CD4-positive, alpha-beta T cell treated with Interleukin-21 for 1 hour (primary cell): Measurements from ENCODE around the gene MRPS23.

Experiments
- DNase-seq: peaks from one replicate; pipeline ENCODE4 v3.0.0-alpha.2; 2020

Gene MRPS23

DNA sequence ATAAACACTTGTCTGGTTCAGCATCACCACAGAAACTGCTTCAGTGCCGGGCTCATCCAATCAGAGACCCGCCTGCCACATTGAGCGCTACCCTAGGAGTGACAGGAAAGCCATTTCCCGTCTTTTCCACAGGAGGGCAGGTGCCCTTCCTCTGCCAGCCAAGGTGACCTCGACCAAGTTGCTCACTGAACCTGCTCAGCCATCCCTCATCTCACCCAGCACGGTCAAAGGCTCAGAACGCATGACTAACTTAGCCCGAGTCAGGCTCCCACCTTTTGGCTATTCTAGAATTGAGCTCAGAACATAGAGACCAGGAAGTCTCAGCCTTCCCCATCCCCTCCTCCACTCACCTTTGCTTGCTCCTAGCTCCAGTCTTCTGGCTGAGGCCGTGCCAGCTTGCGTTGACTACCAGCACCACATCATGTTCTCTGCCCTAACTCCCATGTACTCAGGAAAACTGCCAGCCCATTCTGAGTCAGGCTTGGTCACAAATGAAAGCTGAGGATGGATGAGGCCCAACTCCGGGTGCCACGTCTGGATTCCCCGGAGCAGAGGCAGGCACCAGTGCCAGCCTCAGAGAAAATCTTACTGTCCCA is 15.6 kb downstream of the MRPS23 start:
- DNase-seq: no peak

DNA sequence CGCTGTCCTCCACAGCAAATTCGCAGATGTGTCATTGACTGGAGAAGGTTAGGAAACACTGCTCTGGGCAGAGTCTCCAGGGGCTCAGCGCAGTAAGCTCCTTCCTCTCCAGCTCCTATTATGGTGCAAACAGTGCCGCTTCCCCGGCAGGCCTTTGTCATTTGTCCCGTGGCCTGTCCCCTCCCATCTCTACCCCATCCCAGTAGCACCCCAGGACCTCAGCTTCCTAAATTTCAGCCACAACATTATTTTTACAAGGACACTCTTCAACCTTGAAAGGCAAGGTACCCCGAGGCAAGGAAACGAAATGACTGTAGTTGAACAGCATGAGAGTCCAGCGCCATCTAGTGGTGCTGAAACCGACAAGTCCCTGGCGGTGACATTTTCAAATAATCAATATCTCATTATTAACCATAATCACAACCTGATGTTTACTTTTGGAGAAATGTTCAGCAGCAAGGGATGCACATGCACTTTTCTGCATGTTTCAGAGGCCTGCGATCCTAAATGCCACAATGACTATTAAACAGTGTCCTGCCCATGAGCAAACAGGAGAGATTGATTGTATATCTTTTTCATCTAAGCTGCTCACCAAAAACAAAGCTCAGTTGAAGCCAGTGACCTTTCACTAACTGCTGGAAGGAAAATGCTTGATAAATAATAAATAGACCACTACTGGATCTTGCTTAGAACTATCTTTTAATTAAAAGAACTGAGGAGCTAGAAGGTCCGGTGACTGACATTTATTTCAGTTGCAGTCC is 16.5 kb downstream of the MRPS23 start:
- peak; percentile 66 for DNase-seq

DNA sequence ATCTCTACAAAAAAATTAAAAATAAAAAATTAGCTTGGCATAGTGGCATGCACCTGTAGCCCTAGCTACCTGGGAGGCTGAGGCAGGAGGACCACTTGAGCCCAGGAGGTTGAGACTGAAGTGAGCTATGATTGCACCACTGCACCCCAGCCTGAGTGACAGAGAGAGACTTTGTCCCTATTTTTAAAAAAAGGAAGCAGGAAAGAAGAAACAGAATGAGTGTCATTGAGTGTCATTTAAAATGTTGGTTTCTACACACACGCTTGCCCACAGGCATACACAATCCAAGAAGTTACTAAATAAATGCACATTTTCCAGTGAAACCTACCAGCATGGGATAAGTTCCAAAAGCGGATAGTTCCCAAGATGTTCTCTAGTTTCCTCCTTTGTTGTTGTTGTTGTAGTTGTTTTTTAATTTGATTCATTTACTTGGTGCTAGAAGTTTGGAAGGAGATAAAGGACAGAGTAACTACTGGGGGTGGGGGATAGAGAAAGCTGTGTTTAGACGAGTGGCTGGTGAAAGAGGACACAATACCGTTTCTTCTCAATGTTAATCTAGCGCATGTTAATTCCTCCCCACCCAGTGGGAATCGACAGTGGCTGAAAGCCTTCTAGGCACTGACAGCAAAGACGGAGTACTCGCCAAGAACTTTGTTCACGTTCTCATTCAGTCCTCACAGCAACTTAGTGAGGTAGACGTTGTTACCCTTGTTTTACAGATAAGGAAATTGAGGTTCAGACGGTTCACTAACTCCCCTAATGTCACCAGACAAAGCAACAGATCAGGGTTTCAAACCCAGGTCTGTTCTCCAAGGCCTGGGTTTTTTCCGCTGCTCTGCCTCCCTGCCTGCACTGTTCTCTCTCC is 17.3 kb downstream of the MRPS23 start:
- DNase-seq: no peak

DNA sequence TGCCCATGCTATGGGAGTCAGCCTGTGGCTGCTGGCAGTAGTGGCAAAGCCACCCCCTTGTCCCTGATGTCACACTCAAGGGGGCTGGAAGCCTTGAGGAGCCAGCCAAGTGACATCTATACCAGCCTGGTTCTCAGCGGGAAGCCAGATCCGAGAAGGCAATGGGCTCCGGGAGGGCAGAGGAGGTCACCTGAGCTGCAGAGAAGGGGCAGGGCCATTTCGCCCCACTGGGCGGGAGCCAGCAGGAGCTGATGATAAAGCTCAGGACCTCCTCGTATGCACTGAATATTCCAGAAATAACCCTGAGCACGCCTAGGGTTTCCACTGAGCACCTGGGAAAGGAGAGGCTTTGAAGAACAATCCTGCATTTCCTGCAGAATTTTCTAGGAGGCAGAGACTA is 19.0 kb downstream of the MRPS23 start:
- no peak for DNase-seq

DNA sequence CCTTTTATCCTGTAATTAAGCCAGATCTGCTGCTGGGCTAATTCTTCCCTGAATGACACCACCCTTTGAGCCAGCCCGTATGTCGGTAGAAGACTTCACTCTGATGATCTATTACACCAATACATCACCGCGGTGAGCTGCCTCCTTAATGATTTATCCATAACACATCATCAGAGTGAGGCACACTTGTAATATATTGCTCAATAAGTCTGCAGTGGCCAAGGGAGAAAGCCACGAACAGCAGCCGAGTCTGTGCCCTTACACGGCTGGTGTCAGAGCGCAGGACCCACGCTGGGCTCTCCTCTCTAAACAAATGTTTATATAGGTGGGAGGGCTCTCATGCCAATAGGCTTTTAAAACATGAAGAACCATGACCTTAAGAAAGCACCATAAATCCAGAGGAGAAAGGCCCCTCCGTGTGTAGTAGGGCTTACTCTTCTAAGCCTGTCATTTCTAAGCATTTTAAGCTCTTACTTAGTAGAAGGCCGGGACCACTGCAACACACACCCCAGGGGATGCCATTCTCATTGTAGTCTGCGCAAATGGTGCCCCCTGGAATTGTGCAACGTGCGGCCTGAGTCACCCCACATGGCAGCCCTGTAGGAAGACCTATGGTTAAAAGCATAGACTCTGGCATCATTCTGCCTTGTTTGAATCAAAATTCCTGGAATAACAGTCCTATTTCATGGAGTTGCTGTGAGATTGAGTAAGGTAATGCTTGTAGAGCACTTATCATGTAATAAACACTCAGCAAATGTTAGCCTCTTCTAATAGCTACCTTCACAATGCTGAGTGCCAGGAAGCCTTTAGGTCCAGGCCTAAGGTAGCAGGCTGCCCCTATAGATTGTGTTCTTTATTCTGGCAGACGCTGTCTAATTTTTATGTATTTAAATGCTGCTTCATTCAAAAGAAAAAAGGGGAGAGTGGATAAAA is 26.1 kb downstream of the MRPS23 start:
- DNase-seq: no peak

DNA sequence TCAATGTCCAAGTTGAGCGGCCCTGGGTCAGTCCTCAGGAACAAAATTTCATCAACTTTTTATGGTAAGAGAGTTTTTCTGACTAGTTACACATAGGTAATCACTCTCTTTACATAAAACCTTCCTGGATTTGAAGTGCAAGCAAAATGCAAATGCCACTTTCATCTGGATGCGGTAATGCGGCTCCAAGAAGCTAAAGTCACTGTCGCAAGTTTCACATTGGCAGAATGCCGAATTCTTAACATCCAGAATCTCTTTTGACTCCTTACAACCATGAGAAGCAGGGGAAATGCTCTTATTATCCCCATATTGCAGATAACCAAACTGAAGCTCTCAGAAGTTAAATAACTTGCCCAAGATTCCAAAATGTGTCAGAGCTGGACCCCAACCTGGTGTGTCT is 30.0 kb downstream of the MRPS23 start:
- DNase-seq: no peak

DNA sequence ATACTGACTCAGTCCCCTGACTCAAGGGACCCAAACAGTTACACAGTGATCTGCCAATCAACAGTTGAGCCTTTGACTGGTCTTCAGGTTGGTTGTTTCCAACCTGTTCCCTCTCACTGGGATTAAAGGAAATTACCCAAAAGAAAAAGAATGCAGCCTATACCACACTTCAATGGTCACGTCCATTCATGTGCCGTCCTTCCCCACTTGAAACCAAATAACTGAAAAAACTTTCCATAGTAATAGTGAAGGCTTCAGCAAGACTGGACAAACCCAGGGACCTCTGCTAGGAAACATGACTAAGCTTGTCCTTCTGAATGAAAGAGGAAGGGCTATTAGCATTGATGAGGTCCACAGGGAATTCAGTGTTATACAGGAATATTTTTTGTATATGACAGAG is 30.6 kb downstream of the MRPS23 start:
- no peak for DNase-seq

DNA sequence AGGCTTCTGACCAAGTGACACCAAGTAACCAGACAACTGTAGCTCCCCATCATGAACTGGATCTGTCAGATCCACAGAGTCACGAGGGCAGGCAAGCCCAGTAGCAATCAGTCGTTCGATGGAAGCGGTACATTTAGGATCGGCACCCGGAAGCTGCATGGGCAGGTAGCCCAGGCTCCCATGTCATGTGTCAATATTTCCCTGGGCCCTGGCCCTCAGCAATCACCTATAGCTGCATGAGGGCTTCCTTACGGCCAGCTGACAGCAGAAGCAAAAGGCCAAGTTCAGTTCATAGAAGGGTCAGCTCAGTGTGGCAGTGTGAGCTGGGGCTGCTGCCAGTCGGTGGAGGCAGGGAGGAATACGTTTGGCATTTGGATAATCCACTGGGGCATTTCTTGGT is 31.8 kb downstream of the MRPS23 start:
- DNase-seq: no peak

DNA sequence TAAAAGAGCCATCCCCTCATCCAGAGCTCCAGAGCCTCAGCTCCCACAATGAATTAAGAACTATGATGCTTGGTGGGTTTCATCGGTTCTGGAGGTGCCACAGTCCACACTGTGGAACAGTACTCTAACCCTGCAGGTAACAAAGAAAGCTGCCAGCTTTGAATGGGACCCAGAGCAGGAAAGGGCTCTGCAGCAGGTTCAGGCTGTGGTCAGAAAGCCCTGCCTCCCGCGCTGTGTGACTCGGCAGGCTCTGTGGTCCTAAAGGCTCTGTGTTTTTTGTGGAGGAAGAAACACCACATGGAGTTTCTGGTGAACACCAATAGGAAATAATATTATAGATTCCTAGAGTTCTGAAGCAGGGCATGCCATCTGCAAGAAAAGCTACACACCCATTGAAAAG is 32.5 kb downstream of the MRPS23 start:
- DNase-seq: no peak

DNA sequence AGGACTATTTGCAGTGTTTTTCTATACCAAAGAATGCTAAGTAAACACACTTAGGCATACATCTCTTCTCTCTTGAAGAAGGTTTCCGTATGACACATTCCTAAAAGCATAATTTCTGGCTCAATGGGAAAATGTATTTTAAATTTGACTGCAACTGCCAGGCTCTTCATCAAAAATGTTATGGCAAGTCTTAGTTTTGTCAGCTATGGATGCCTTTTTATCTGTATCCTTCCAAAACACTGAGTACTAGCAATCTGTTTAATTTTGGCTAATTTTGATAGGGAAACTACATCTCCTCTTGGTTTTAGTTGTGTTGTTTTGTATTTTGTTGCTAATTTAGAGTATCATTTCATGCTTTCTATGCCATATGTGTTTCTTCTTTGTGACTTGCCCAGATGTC is 35.4 kb downstream of the MRPS23 start:
- DNase-seq: no peak

DNA sequence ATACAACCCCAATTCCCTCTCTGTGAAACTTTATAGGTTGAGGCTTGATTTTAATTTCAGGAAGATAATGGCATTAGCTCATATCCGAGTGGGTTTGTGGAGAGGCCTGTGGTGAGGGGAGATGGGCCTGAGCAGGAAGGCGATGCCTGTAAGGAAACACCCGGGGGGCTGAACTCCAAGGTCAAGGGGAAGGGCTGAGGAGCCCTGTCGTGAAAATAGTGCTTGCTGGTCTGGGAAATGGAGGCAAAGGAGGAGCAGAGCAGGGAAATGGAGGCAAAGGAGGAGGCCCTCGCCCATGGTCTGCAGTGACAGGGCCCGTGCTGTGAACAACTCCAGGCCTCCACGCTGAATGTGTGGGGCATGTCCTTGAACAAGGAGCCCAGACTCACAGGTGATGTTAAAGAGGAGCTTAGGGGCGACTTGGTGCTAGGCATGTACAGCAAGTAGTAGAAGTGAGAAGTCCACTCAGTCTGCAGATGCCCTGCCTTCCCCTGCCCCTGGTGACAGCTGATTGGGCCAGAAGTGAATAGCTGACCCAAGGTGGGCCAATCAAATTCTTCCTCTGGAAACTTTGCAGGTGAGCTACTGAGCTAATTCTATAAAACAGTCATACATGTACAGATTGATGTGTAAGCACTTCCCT is 38.1 kb downstream of the MRPS23 start:
- no peak for DNase-seq

DNA sequence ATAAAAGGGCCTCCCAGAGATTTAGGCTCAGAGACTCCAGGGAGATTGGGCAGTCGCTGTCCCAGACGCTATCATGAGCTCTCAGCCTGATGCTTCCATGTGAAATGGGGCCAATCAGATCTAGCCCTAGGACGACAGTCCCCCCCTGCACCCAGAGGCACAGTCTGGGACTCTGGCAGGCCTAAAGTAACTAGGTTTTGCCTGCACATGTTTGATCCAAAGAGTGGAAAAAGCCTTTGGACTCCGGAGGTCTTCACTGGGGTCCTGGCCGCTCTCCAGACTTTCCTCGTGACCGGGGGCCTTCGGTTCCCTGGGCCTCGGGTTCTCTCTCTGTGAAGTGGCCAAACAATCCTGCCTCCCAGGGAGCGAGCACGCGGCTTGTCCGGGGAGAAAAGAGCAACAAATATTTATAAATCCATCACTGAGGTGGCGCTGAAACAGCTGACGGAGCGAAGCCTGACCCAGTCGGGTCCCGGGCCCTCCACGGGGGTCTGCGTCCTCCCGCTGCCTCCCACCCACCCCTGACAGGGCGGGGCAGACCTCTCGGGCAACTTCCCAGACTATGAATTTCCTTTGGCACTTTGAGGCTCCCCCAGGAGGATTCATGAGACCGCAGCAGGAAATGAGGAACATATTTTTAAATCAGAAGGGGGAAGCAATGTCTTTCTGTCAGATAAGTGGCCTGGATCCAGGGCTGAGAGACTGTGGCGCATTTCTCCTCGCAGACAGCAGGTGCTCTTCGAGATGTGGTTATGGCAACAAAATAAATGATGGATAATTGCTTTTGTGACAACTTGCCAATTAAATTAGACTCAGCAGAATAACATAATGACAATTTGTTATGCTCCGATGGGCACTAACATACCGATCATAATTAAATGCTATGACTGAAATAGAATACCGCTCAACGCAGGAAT is 38.9 kb downstream of the MRPS23 start:
- DNase-seq: no peak

DNA sequence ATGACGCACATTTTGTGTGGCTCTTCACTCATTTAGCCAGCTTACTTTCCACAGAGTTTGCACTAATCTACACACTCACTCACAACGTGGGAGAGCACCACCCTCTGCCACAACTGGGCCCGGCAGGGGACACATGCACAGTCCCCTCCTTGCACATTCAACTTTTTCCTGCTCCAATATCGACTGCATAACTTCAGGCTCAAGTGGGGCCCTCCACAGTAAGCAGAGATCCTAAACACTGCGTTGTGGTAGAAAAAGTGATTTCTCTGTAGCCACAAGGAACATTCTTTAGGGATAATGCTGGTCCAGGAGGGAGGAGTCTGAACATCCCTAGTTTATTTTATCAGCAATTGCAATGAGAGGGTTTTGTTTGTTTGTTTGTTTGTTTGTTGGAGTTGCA is 40.0 kb downstream of the MRPS23 start:
- no peak for DNase-seq

DNA sequence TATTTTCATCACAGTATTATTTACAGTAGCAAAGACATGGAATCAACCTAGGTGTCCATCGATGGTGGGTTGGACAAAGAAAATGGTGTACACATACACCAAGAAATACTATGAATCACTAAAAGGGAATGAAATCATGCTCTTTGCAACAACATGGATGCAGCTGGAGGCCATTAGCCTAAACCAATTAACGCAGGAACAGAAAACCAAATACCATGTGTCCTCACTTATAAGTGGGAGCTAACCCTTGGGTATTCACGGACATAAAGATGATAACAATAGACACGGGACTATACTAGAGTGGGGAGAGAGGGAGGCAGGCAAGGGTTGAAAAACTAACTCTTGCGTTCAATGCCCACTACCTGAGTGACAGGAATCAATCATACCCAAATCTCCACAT is 41.0 kb downstream of the MRPS23 start:
- no peak for DNase-seq

DNA sequence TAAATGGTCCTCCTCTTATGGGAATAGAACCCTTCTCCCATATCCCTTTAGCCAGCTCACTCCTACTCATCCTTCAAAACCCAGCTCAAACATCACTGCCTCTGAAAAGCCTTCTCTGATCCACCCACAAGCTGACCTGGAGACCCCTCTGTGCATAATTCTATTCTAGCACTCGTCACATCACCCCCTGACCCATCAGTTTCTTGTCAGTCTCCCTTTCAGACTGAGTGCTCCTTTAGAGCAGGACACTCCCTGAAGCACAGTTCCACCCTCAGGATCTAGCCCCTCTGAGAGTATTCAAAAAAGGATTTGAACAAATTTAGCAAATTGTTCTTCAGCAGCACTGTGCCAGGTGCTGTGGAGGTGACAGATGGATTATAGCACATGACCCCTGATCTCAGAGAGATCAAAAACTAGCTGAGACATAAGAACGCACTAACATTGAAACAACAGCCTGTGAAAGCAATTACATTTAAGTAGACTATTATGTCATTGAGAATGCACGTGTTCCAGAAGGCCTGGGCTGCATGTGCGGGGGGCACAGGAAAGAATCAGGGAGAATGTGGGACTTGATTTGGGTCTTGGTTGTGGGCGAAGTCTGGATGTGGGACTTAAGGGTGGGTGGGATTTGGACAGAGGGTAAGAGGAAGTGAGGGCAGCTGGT is 43.5 kb downstream of the MRPS23 start:
- DNase-seq: no peak

DNA sequence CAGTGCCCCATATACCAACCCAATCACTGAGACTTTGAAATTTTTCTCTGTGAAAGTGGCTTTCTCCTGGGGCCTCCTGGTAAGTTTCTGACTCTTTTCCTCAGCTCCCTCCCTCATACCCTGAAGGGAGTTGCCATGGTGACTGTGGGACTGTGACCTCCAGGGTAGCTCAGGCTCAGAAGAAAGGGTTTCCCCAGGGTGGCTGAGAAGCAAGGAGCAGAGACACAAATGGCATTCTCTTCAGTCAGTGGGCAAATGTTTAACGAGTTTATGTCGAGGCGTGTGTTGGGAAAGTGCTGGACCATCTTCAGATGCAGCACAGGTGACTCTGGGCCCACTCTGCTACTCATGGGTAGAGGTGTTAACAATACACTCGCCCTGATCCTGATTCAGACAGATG is 46.8 kb downstream of the MRPS23 start:
- no peak for DNase-seq

DNA sequence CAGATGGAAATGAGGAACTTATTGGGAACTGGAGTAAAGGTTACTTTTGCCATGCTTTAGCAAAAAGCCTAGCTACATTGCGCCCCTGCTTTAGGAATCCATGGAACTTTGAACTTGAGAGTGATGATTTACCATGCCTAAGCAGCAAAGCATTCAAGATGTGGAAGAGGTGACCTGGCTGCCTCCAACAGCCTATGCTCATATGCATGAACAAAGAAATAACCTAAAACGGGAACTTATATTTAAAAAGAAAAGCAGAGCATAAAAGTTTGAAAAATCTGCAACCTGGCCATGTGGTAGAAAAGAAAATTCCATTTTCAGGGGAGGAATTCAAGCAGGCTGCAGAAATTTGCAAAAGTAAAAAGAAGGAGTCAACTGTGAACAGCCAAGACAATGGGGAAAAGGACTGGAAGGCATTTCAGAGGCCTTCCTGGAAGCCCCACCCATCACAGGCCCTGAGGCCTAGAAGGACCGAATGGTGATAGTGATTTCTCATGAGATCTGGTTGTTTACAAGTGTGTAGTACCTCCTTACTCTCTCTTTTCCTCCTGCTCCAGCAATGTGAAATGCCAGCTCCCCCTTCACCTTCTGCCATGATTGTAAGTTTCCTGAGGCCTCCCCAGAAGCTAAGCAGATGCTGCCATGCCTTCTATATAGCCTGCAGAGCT is 48.7 kb downstream of the MRPS23 start:
- no peak for DNase-seq

DNA sequence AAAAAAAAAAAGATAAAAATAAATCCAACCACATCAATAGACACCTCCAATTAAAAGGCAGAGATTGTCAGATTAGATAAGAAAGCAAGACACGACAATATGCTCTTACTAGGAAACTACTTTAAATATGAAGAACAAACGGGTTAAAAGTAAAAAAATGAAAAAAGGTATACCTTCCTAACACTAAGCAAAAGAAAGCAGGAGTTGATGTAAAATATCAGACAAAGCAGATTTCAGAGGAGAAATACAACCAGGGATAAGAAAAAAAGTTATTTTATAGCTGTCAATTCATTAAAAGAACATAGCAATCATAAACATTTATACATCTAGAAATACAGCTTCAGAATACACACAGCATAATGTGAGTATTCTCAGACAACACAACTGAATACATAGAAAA is 55.0 kb downstream of the MRPS23 start:
- no peak for DNase-seq

DNA sequence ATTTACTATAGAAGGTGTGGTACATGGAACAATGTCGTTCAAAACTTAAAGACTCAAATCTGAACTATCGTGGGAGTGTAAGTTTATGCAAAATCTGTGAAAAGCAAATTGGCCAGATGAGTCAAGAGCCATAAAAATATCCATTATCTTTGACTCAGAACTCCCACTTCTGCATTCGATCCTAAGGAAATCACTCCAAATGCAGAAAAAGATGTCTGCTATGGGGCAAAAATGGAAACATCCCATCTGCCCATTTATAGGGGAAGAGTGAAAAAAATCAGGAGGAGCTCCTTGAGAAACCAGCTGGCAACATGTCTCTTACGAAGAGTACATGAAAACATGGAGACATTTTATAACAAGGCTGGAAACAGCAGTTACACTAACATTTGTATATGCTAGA is 61.1 kb downstream of the MRPS23 start:
- no peak for DNase-seq

DNA sequence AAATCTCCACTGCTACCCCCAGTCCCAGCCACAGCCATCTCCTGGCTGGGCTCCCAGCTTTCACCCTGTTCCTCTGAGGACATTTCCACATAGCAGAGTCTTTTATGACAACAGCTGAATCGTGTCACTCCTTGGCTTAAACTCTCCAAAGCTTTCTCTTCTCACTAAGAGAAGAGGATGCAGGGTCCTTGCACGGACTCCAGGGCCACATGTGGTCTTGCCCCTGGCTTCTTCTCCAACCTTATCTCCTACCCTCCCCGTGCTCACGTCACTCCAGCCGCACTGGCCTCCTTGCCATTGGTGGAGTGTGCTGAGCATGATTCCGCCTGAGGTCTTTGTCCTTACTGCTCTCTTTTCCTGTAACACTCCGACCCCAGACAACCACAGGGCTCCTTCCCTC is 64.8 kb downstream of the MRPS23 start:
- no peak for DNase-seq
